ENCODE data around the gene SLC19A1.

The SLC19A1 gene

GRCh38 chr21:45475797-45476570, 66.3 kb downstream of the SLC19A1 start:
- DNase-seq, result no peak

DNA sequence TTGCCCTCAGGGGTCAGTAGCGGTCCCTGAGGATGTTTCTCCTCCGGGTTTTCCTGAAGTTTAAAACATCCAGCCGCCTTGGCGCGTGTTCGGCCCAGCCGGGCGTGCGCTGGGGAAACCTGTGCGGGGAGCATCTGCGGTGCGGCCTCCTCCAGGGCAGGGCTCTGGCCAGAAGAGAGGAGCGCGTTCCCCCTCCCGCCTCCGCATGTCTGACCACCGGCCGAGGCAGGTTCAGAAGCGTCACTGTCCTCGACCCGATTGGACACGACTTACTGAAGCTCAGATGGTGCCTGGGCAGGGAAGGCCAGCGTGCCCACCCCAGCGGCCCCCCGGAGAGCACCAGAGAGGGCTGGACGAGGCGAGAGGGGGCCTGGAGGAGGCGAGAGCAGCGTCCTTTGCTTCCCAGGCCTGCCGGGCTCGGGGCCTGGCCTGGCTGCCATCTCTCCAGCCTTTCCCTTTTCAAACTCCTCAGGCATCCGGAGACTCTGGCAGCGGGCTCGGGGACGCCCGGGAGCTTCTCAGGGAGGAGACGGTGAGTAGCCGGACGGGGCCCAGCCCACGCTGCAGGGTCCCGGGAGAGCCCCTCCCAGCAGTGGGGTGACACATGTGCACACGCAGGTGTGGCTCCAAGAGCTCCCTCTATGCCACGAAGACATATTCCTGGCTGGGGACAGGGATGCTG, 67.1 kb downstream of the SLC19A1 start:
- no peak for DNase-seq

DNA sequence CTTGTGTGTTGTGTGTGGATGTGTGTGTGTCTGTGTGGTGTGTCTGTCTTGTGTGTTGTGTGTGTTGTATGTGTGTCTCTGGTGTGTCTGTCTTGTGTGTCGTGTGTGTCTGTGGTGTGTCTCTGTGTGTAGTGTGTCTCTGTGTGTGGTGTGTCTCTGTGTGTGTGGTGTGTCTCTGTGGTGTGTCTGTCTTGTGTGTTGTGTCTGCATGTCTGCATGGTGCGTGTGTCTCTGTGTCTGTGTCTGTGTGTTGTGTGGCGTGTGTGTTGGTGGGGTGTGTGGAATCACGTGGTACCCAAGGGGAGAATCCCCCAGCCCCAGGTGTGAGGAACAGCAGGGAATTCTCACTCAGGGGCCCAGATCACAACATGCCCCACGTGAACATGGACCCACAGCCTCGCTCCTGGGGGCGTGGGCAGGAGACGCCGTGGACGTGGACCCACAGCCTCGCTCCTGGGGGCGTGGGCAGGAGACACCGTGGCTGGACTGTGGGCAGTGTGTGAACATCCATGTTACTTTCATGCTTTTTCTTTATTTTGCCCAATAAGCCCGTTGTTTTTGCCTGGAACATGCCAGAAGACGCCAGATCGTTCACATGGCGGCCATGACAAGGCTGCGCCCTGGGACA, 67.8 kb downstream of the SLC19A1 start:
- DNase-seq, result no peak

DNA sequence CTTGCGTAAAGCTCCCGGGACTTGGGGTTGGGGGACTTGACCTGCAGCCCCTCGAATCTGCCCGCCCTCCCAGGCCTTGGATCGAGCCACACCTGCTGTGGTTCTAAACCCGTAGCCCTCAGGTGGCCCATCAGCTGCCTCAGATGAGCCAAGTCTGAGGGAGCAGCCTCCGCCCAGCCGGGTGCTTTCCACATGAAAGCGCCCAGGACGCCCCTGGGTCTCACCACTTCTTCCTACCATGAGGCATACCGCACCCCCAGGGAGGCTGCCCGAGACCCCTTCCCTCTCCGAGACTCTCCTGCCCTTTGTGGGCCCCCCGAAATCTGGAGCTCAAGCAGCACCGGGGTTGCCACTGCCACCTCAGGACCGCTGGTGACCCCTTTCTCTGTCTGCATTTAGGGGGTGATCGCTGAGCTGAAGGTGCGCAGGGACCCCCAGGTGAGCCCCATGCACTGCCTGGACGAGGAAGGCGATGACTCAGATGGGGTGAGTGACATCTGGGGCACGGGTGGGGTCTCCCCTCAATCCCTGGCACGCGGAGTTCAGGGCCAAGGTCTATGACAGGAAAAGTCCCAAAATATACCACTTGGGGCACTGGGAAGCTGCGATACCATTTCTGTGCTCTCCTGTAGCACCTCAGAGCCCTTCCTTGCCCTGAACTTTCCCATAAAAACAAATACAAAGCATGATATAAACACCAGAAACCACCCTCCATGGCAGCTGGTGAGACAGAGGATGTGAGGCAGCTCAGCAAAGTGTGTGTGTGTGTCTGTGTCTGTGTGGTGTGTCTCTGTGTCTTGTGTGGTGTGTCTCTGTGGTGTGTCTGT, 68.5 kb downstream of the SLC19A1 start:
- DNase-seq, result no peak

- no peak for DNase-seq
Observed at GRCh38 chr21:45472445-45473365, 69.5 kb downstream of the SLC19A1 start.

DNA sequence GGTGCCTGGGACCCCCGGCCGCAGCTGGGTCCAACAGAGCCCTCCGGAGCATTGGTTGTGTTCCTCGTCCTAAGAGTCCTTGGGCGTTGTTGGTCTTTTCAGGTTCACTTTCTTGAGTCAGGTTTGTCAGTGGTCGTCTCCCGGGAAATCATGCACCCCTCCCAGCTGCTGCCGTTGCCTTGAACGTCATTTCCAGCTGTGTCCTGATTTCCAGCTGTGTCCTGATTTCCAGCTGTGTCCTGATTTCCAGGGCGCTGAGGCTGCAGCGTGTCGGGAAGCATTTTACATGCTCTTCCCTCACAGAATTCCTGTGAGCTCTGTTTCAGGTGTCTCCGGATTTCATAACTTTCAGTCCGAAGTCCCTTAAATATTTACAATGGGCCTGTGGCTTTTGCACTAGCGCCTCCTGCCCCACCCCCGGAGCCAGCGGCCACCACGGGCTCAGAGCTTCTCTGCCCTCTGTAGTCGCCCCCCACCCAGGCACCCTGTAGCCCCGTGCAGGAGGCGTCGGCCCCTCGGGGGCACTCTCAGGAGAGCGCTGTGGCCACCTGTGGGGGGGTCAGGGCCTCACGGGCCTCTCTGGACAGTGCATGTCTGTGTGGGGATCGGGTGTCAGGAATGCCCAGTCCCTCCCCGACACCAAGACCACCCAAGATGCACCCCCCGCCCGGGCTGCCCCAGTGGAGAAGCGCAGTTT, 70.6 kb downstream of the SLC19A1 start:
- no peak for DNase-seq

GRCh38 chr21:45470773-45471524, 71.3 kb downstream of the SLC19A1 start:
- peak; percentile 84 for DNase-seq

GRCh38 chr21:45470087-45470515, 72.1 kb downstream of the SLC19A1 start:
- no peak for DNase-seq

GRCh38 chr21:45469273-45470086, 72.8 kb downstream of the SLC19A1 start:
- DNase-seq, result no peak

GRCh38 chr21:45468971-45469272, 73.3 kb downstream of the SLC19A1 start:
- DNase-seq, result no peak

DNA sequence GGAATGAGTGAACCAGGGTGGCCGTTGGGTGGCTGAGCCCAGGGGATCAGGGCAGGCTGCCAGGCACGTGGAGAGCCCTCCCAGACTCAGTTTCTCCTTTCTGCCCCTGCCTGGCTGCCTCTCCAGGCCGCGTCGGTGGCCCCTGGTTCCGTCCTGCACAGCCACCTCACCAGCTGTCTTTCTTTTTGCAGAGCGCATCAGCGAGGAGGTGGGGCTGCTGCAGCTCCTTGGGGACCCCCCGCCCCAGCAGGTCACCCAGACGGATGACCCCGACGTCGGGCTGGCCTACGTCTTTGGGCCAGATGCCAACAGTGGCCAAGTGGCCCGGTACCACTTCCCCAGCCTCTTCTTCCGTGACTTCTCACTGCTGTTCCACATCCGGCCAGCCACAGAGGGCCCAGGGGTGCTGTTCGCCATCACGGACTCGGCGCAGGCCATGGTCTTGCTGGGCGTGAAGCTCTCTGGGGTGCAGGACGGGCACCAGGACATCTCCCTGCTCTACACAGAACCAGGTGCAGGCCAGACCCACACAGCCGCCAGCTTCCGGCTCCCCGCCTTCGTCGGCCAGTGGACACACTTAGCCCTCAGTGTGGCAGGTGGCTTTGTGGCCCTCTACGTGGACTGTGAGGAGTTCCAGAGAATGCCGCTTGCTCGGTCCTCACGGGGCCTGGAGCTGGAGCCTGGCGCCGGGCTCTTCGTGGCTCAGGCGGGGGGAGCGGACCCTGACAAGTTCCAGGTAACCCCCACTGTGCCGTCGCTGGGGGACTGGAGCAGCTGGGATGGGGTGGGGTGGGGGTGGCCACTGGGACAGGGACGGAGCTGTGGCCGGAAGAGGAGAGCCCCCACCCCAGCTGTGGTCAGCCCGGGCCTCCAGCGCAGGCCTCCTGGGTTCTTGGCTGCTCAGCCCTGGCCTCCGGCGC, 73.9 kb downstream of the SLC19A1 start:
- DNase-seq, result no peak

- no peak for DNase-seq
Observed at GRCh38 chr21:45467221-45467779, 74.9 kb downstream of the SLC19A1 start.

DNA sequence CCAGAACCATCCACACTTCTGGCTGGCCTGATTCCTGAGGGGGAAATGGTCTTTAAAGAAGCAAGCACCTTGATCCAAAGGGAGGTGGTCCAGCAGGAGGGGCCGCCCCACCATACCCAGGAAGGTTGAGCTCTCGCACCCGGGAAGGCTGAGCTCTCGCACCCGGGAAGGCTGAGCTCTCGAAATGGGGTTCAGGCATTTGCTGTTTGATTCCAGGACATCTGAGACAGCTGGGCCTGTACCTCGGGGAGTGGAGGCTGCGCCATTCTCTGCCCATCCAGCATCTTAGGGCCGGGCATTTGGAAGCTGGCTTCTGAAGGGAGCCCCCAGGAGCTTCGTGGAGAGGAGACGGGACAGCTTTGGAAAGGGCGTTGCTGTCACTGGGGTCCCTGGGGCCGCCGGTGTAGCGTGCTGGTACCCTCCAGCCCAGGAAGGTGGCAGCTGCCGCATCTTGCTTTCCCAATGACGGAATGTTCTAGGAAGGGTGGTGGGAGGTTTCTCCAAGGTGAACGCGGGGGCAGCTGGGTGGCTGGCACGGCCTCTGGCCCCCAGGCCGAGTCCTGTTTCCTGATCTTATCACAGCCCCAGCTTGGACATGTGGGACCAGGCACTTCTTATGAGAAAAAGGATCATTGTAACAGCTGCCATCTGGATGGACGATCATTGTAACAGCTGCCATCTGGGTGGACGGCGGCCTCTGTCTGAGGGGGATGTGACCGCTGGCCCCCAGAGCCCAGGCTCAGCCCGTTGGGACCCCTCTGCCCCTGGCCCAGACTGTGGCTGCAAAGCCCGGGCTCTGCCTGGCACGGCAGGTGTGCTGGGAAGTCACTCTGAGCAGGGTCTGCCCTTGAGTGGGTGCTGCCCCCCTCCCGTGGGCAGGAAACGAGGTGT, 75.7 kb downstream of the SLC19A1 start:
- DNase-seq, result no peak

DNA sequence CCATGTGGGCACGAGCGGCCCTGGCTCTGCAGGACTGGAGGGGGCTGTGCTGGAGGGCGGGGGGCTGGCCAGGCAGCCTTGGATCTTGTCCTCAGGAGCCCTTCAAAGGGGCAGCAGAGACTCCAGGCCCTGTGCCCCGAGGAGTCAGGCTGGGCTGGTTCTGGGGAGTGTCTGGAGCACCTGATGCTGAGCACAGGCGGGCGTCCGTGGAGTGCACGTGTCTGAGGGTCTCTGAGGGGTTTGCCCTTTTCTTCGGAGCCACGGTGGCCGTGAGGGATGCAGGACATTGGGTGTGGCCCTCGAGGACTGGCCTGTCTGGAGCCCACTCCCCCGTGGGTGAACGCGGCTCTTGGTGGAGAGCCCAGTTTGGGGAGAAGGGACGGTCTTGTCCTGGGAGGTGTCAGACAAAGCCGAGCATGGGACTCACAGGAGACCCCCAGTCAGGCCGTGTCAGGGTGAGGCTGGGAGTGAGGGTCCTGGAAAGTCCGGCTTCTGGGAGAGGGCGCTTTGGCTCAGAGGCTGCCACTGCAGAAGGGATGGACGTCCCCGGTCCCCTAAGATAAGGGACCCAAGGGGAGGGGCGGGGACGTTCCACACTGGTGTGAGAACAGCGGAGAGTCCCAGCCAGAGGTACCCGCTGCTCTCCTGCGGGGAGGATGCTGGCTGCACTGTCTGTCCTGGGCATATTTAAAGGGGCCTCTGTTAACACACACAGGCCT, 76.5 kb downstream of the SLC19A1 start:
- no peak for DNase-seq

DNA sequence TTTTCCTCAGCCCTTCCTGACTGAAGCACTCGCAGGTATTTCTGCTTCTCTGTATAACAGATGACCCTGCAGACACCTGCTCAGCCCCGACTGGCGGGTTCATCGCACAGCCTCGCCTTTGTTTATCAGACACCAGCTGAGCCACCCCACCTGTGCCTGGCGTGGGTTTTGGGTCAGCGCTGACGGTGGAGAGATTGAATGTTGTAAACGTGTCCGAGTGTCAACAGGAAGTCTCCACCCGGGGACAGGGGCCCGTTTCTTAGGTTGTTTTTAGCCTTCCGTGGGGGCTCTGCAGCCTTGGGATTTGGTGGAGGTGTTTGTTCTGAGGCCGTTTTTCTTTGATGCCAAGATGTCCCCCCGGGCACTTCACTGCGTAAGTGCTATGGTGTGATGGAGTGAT, 77.1 kb downstream of the SLC19A1 start:
- DNase-seq, result no peak

- no peak for DNase-seq
Observed at GRCh38 chr21:45464309-45464708, 77.9 kb downstream of the SLC19A1 start.

GRCh38 chr21:45463871-45464270, 78.4 kb downstream of the SLC19A1 start:
- DNase-seq, result no peak
